Measurements from ENCODE around the gene RNF8.
"Not testable (repeated sequence)": the region's sequence is repeated elsewhere in the genome, so short reads cannot be mapped to it uniquely, and the experiment has no call there.

Gene RNF8

GRCh38 chr6:37399795-37400490 lies 46.2 kb downstream of the RNF8 start:
- DNase-seq (ENCODE audit: low spot score): no peak

GRCh38 chr6:37401658-37402057 lies 47.9 kb downstream of the RNF8 start:
- not testable (repeated sequence) for DNase-seq (ENCODE audit: low spot score)

GRCh38 chr6:37406726-37407341 lies 53.1 kb downstream of the RNF8 start:
- DNase-seq (ENCODE audit: low spot score): no peak

- DNase-seq (ENCODE audit: low spot score): no peak
Measured at GRCh38 chr6:37407948-37408347, 54.2 kb downstream of the RNF8 start.

- DNase-seq (ENCODE audit: low spot score): no peak
Measured at GRCh38 chr6:37409501-37409900, 55.7 kb downstream of the RNF8 start.

GRCh38 chr6:37417393-37417792 lies 63.6 kb downstream of the RNF8 start:
- DNase-seq (ENCODE audit: low spot score): no peak

GRCh38 chr6:37418722-37419121 lies 64.9 kb downstream of the RNF8 start:
- DNase-seq (ENCODE audit: low spot score): no peak

- DNase-seq (ENCODE audit: low spot score): no peak
Measured at GRCh38 chr6:37426058-37426944, 72.5 kb downstream of the RNF8 start.

- DNase-seq (ENCODE audit: low spot score): no peak
Measured at GRCh38 chr6:37426945-37427510, 73.2 kb downstream of the RNF8 start.

GRCh38 chr6:37429352-37429750 lies 75.6 kb downstream of the RNF8 start:
- DNase-seq (ENCODE audit: low spot score): no peak

GRCh38 chr6:37432590-37432915 lies 78.8 kb downstream of the RNF8 start:
- DNase-seq (ENCODE audit: low spot score): no peak

- DNase-seq (ENCODE audit: low spot score): peak; percentile 95
Measured at GRCh38 chr6:37432916-37433656, 79.3 kb downstream of the RNF8 start, which contains the start of gene CMTR1. CMTR1 (plus strand) TSS chr6:37433221; CDS start chr6:37435630, 2,409 bp downstream.

- no peak for DNase-seq (ENCODE audit: low spot score)
Measured at GRCh38 chr6:37433657-37434271, 80.0 kb downstream of the RNF8 start.

- no peak for DNase-seq (ENCODE audit: low spot score)
Measured at GRCh38 chr6:37435373-37435772, 81.6 kb downstream of the RNF8 start.

GRCh38 chr6:37435816-37436215 lies 82.0 kb downstream of the RNF8 start:
- DNase-seq (ENCODE audit: low spot score): no peak

GRCh38 chr6:37438930-37439329 lies 85.1 kb downstream of the RNF8 start:
- DNase-seq (ENCODE audit: low spot score): no peak

- DNase-seq (ENCODE audit: low spot score): no peak
Measured at GRCh38 chr6:37441651-37442050, 87.9 kb downstream of the RNF8 start.

- no peak for DNase-seq (ENCODE audit: low spot score)
Measured at GRCh38 chr6:37442416-37443215, 88.8 kb downstream of the RNF8 start.

GRCh38 chr6:37443216-37443542 lies 89.4 kb downstream of the RNF8 start:
- not testable (repeated sequence) for DNase-seq (ENCODE audit: low spot score)
